HG03378 (cell line): Measurements from ENCODE around the gene HHIPL1.

Experiments
- ATAC-seq: cut with Tn5 transposase; IDR thresholded peaks from one replicate; pipeline ENCODE4 v1.9.1; 2021; ENCODE audit warnings: mild to moderate bottlenecking, moderate library complexity; ENCODE audit not compliant: unreplicated experiment

HHIPL1 gene

GRCh38 chr14:99686557-99687283 is 41.8 kb downstream of the HHIPL1 start:
- ATAC-seq = no peak

GRCh38 chr14:99687284-99688209 is 42.6 kb downstream of the HHIPL1 start:
- no peak for ATAC-seq

- no peak for ATAC-seq
Measured at GRCh38 chr14:99688210-99688581, 43.3 kb downstream of the HHIPL1 start.

GRCh38 chr14:99688629-99689028 is 43.7 kb downstream of the HHIPL1 start:
- ATAC-seq = no peak

DNA sequence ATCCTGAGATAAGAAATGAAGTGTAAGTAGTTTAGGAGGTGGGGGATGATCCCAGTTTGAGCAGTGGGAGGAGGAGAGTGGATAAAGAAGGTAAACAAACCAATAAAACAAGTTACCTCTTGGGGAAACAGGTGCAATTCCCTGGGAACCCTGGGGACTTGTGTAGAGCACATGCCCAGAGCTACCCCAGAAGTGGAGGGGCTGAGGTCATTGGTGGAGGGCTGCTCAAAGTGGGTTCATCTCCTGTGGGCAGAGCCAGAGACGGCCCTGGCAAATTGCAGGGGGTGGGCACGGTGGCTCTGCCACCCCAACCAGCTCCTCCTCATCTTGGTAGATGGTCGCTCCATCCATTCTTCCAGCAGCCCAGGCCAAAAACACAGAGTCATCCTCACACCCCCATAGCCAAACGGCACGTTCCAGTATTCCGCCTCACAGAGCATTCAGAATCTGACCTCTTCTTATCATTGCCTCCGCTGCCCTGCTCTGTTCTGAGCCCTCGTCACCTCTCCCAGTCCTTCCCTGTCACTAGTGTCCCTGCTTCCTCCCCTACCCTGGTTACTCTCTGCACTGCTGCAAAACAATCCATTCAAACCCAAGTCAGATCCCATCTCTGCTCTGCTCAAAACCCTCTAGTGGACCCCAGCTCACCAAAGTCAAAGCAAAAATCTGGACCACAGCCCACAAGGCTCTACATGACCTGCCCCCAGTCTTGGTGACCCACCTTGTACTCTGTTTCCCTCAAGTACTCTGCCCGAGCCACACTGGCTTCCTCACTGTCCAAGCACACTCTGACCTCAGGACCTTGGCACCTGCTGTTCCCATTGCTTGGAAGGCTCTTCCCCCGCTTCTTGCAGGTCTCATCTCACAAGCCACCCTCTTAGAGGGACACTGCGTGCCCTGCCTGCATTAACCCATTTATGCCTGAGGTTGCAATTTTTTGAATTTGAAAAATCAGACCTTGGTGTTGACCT is 44.6 kb downstream of the HHIPL1 start:
- no peak for ATAC-seq

GRCh38 chr14:99690636-99691035 is 45.7 kb downstream of the HHIPL1 start:
- ATAC-seq = no peak

DNA sequence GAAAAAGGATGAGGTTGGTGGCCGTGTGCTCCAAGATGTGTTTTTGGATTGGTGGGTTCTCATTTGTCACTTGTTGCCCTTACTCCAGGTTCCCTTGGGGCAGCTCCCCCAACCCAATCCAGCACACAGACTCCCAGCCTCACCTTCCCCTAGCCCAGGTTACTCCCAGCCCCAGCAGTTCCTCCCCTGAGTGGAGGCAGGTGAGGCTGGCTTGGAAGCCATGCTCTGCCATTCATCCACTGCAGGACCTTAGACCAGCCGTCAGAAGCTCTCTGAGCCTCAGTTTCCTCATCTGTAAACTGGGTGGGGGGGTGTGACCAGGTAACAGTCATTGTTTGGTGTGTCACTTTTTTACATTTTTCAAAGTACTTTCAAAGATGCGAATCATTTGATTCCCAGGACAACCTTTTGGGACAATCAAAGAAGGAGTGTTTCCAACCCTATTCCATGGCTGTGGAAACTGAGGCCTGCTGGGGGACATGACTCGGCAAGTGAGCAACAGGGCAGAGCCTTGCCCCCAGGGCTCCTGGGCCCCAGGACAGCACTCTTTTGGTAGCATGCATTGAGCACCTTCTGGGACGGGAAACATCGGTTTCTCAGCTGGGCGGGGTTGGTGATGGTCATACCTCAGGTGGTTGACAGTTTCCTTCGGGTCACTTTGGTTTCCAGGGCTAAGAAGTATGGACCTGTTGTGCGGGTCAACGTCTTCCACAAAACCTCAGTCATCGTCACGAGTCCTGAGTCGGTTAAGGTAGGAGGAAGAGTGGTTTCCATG is 46.4 kb downstream of the HHIPL1 start:
- ATAC-seq = no peak

- no peak for ATAC-seq
Measured at GRCh38 chr14:99693918-99694317, 49.0 kb downstream of the HHIPL1 start.

- ATAC-seq = no peak
Measured at GRCh38 chr14:99696929-99697328, 52.0 kb downstream of the HHIPL1 start.

- ATAC-seq = no peak
Measured at GRCh38 chr14:99698236-99698635, 53.3 kb downstream of the HHIPL1 start.

GRCh38 chr14:99698642-99699041 is 53.7 kb downstream of the HHIPL1 start:
- ATAC-seq = no peak

DNA sequence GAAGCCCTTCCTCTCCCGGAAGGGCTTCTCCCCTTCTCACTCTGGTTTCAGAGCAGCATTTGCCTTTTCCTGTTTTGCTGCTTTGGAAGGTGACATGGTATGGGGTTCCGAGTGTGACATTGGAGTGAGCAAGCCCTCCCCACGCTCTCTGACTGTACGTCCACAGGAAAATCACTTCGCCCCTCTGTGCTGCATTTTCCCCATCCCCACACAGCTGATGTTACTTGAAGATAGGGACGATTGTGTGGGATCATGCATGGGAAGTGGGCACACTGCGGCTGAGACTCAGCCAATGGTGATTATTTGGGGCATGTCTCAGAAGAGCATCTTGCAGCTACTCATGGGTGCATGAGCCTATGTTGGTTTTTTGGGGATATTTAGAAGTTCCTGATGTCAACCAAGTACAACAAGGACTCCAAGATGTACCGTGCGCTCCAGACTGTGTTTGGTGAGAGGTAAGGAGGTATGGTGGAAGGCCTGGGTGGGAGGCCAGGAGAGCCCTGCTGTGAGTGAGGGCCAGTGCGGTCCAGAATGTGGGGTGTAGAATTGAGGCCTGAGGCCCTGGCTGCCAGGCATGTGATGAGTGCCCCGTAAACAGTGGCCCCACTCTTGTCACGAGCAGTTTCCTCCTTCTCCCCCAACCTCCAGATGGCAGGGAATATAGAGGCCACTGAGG is 54.3 kb downstream of the HHIPL1 start:
- ATAC-seq = no peak

GRCh38 chr14:99699861-99700260 is 54.9 kb downstream of the HHIPL1 start:
- ATAC-seq = no peak

GRCh38 chr14:99700379-99700778 is 55.5 kb downstream of the HHIPL1 start:
- ATAC-seq = no peak

GRCh38 chr14:99701260-99701659 is 56.3 kb downstream of the HHIPL1 start:
- ATAC-seq = no peak

GRCh38 chr14:99702115-99702514 is 57.2 kb downstream of the HHIPL1 start:
- no peak for ATAC-seq

DNA sequence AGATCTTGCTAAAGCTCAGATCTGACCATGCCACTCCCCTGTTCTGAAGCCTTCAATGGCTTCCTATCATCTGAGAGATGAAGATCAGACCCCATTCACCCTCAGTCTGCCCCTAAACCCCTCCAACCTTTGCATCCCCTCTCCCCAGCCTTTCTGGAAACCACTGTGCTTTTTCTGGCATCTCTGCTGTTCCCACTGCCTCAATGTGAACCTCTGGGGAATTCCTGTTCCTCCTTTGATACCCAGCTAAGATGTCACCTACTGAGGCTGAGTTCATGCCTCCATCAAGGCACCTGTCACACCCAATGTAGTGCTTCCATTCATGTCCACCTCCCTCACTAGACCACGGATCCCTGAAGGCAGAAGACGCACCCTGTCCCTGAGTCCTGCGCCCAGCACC is 58.5 kb downstream of the HHIPL1 start:
- ATAC-seq = no peak

DNA sequence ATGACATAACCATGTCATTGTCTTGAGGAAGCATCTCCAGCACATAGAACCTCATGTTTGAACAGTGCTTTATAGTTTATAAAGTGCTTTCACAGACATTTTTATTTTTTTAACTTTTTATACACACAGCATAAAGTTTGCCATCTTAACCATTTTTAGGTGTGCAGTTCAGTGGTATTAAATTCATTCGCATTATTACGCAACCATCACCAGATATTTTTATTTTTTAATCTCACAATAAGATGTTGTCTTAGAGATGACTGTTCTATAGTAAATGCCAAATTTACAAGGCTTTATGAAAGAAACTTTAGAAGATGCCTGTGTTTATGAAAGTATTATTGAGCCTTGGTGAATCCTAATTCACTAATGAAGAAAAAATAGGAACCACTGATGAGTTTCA is 59.1 kb downstream of the HHIPL1 start:
- ATAC-seq = no peak

DNA sequence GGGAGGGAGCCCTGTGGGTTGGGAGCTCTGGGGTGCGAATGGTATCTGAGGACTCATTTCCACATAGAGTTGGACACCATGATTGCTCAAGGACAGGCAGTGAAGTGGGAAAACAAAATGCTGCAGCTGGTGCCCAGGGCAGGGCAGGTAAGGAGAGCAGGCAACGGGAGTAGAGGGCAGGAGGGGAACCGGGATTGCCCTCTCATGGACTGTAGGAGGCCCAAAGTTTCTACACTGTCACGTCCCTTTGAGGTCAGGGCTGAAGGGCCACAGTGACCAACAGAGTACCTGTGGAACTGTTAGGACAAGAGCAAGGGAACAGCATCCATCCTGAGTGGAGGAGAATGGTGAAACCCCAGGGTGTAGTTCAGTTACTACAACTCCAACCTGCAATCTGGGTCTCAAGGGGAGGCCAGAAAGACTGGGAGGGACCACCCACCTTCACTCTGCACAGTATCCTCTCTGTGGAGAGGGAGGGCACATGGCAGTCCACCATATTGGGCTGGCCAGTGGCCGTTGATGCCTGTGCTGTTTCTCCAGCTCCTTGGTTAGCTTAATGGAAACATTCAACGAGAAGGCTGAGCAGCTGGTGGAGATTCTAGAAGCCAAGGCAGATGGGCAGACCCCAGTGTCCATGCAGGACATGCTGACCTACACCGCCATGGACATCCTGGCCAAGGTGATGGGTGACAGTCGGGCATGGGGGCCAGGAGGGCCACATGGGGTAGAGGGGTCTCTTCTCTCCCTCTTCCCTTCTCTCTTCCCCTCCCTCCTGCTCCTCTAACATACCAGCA is 61.4 kb downstream of the HHIPL1 start:
- ATAC-seq = no peak
